K562 (cell line): ENCODE results near the gene DRC1. TPM values are rescaled to one million over a fixed set of nuclear protein-coding genes. Genes with fewer than 3 reads are reported as not detected.

ENCODE experiments used
- ATAC-seq: fragments of 200-7000 bp; cut with Tn5 transposase; 3 replicates; pipeline ENCODE4 v1.9.1; 2020; ENCODE audit warnings: moderate library complexity
- BruUV-seq: library from RNA; stranded (reverse); fragments of 400-500 nt; replicated peaks from 2 replicates; lab custom pipeline; 2021; lab: Mats Ljungman, UMichigan
- CTCF ChIA-PET: fragments of 300-600 bp; formaldehyde crosslinking; extraction: SDS; loops from one replicate; lab custom pipeline; 2021; ENCODE audit warnings: low intra/inter-chr PET ratio; lab: Yijun Ruan, JAX
- POLR2A ChIA-PET: fragments of 300-600, 350-650 bp; sonication (Branson Sonifier 250); formaldehyde crosslinking; extraction: SDS; loops from one replicate; lab custom pipeline; 2021; ENCODE audit warnings: antibody characterized with exemption, inconsistent platforms; lab: Yijun Ruan, JAX
- DNase-seq, 4 experiments: peaks; one replicate each; pipeline versions ENCODE4 v3.0.0 to v3.0.0-alpha.2; 2011 to 2018; ENCODE audit warnings: low spot score in 3 of 4, mixed read lengths in 3 of 4; ENCODE audit errors: extremely low read depth in 1 of 4
- FAIRE-seq: peaks from 2 replicates; lab custom pipeline; 2011; peaks lifted over from hg19 to GRCh38; lab: Jason Lieb, UNC
- H2AFZ ChIP-seq: 2 replicates; pipeline ENCODE4 v1.6.0; 2011; ENCODE audit warnings: low read depth, low read length, control low read depth, inconsistent platforms
- H3K27ac ChIP-seq: fragments of 200-600 bp; 3 replicates; pipeline ENCODE4 v1.8.0; 2011; ENCODE audit warnings: low read depth, mild to moderate bottlenecking, control low read depth, inconsistent platforms, low read length, moderate library complexity, mixed read lengths; ENCODE audit errors: extremely low read depth
- H3K27me3 ChIP-seq, 2 experiments: fragments of 300-600 bp in 1 of 2; 2 replicates in 1 of 2; 3 replicates in 1 of 2; pipeline versions ENCODE4 v1.6.0 to v1.8.0; 2011; ENCODE audit warnings: inconsistent platforms in 2 of 2, low read length in 2 of 2, mild to moderate bottlenecking in 1 of 2, mixed read lengths in 1 of 2, moderate library complexity in 1 of 2; ENCODE audit not compliant: control insufficient read depth in 2 of 2, insufficient read depth in 2 of 2
- H3K36me3 ChIP-seq: fragments of 300-600 bp; 3 replicates; pipeline ENCODE4 v1.8.0; 2011; ENCODE audit warnings: mild to moderate bottlenecking, low read length, inconsistent platforms; ENCODE audit not compliant: control insufficient read depth, insufficient read depth
- H3K4me1 ChIP-seq, 2 experiments: fragments of 200-600 bp in 1 of 2; replicated peaks in 1 of 2; 2 replicates in 1 of 2; 3 replicates in 1 of 2; pipeline versions ENCODE4 v1.5.1 to v1.8.0; 2011; ENCODE audit warnings: inconsistent platforms in 2 of 2, low read length in 2 of 2, mild to moderate bottlenecking in 1 of 2, mixed read lengths in 1 of 2, moderate library complexity in 1 of 2; ENCODE audit not compliant: control insufficient read depth in 2 of 2, insufficient read depth in 2 of 2
- H3K4me2 ChIP-seq: 2 replicates; pipeline ENCODE4 v1.6.1; 2011; ENCODE audit warnings: low read length, control low read depth, inconsistent platforms, mixed read lengths; ENCODE audit not compliant: insufficient read depth
- H3K4me3 ChIP-seq: fragments of 200-600 bp; sonication (generic), shearing (Covaris generic); 2 replicates; pipeline ENCODE4 v1.5.1; 2016; ENCODE audit warnings: control low read depth, inconsistent platforms
- H3K79me2 ChIP-seq: fragments of 200-600 bp; 3 replicates; pipeline ENCODE4 v1.8.0; 2011; ENCODE audit warnings: low read length, inconsistent platforms; ENCODE audit not compliant: control insufficient read depth, insufficient read depth
- H3K9ac ChIP-seq, 2 experiments: 2 replicates each; pipeline versions ENCODE4 v1.6.0 to v1.6.1; 2011; ENCODE audit warnings: low read depth in 2 of 2, low read length in 2 of 2, control low read depth in 1 of 2, inconsistent platforms in 1 of 2, mild to moderate bottlenecking in 1 of 2, mixed read lengths in 1 of 2; ENCODE audit not compliant: insufficient read depth in 1 of 2
- H3K9me1 ChIP-seq: one replicate; pipeline ENCODE4 v1.6.0; 2011; ENCODE audit warnings: inconsistent platforms, mild to moderate bottlenecking, low read length, moderate library complexity; ENCODE audit not compliant: control insufficient read depth, insufficient read depth
- H3K9me3 ChIP-seq: replicated peaks from 2 replicates; pipeline ENCODE4 v1.5.1; 2011; ENCODE audit warnings: low read depth, low read length, inconsistent platforms; ENCODE audit not compliant: control insufficient read depth, insufficient read depth
- H4K20me1 ChIP-seq: replicated peaks from 2 replicates; pipeline ENCODE4 v1.6.1; 2011; ENCODE audit warnings: low read length, inconsistent platforms, mixed read lengths; ENCODE audit not compliant: control insufficient read depth, insufficient read depth
- HDAC3 ChIP-seq: fragments of 450-650 bp; IDR thresholded peaks from 2 replicates; pipeline ENCODE4 v1.6.1; 2018; ENCODE audit warnings: borderline replicate concordance, mild to moderate bottlenecking, moderate library complexity; ENCODE audit not compliant: partially characterized antibody
- PHTF2 ChIP-seq: fragments of 250-450 bp; sonication (Bioruptor Pico); IDR thresholded peaks from 2 replicates; pipeline ENCODE4 v1.5.0; 2021; ENCODE audit warnings: mild to moderate bottlenecking
- ZNF444 ChIP-seq: fragments of 250-450 bp; sonication (Bioruptor Pico); IDR thresholded peaks from 2 replicates; pipeline ENCODE4 v1.4.0; 2020; ENCODE audit warnings: mild to moderate bottlenecking, moderate library complexity
- WGBS: fragments of 100-300 bp; shearing (Covaris generic); methylation state at CpG from one replicate; pipeline ENCODE4 v1.1.6; 2016; ENCODE audit warnings: low coverage, mixed read lengths; ENCODE audit not compliant: insufficient coverage; ENCODE audit errors: missing lambda C conversion rate; 5-methylcytosine and 5-hydroxymethylcytosine counted together
- in situ Hi-C: fragments of 300-500 bp; cut with MboI; formaldehyde crosslinking; loops from 4 replicates; pipeline ENCODE4 v1.15.0; 2018; ENCODE audit warnings: inconsistent platforms, mixed read lengths
- intact Hi-C: fragments of 100-400 bp; cut with micrococcal nuclease; formaldehyde crosslinking; loops from 2 replicates; pipeline ENCODE4 v1.14.2; 2022
- polyA plus RNA-seq, 8 experiments: library from polyadenylated mRNA; depleted of rRNA in 4 of 8; stranded (reverse) in 5 of 8; unstranded in 3 of 8; fragments of >200 nt; fragmentation: Nextera tagmentation in 2 of 8; fragmentation: Illumina TruSeq in 1 of 8; extraction: Ambion mirVana in 2 of 8; extraction: Trizol in 1 of 8; gene quantifications; 2 replicates each; pipeline versions ENCODE4 v1.2.1 to v1.2.3, GENCODE V29; 2011 to 2014; ENCODE audit warnings: inconsistent platforms in 1 of 8, missing spikeins in 1 of 8
- total RNA-seq, 7 experiments: library from RNA; depleted of rRNA in 6 of 7; stranded (reverse); fragments of >200 nt in 6 of 7; fragmentation: Illumina TruSeq in 2 of 7; extraction: Trizol in 2 of 7; gene quantifications; 2 replicates each; pipeline versions ENCODE4 v1.2.1 to v1.2.3, GENCODE V29; 2011 to 2021; ENCODE audit warnings: low replicate concordance in 1 of 7
- TF ChIP-seq, protein P1 (sequence below): conservative IDR thresholded peaks from 2 replicates; pipeline ENCODE4 v1.6.1; 2011; ENCODE audit warnings: low read depth, mild to moderate bottlenecking, low read length; ENCODE audit not compliant: control insufficient read depth

The DRC1 gene
- total and polyA plus RNA-seq, 9 of the 15 experiments (the other 6 are each of a cell fraction or from before 2014, with no cell fraction given) = 0.07 to 0.10 TPM; not detected in 7

DNA sequence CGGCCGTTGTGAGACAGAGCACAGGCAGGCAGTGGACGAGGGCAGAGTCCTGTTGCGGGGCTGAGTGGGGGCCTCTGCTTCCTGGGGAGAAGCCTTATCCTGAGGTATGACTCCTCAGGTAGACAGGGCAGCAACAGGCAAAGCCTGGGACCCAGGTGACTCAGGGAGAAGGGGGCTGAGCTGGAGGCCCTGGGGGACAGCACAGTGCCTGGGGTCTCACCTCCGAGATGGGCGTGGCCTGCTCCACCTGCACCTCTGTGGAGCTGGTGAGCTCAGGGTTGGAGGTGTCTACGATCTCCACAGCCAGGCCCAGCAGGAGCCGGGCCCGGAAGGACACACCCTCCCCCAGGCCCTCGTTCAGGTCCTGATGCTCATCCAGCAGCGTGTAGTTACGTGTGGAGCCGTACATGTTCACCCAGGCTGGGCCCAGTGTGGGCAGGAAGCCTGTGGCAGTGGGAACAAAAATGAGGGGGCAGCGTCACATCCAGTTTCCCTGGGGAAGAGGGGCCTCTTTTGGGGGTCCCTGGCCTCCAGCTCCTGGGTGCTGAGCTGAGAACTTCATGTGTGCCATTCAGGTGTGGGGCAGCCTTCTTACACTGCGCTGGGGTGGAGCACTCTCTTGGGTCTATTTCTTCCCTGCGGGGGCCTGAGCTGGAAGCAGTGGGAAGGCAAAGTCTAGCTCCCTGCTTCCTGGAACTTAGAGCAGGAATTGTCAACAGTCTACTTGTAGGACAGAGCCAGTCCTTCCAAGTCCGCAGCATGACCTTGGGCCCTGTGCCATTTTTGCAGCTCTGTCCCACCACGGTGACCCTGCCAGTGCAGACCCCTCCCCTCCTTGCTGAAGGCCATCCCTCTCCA is 79.1 kb downstream of the DRC1 start:
- in situ Hi-C loops = no loop called here
- H2AFZ ChIP-seq = no peak overlapping the region
- FAIRE-seq (no peak), ATAC-seq (no peak)
- no peak overlapping the region for H3K27ac ChIP-seq
- no peaks in the 10 kb centered on the region for H3K9me1 ChIP-seq
- TF ChIP-seq PHTF2 (CRISPR knock-in tag) (no peak), HDAC3 (no peak), ZNF444 (no peak)
- TF ChIP-seq, protein P1, sequence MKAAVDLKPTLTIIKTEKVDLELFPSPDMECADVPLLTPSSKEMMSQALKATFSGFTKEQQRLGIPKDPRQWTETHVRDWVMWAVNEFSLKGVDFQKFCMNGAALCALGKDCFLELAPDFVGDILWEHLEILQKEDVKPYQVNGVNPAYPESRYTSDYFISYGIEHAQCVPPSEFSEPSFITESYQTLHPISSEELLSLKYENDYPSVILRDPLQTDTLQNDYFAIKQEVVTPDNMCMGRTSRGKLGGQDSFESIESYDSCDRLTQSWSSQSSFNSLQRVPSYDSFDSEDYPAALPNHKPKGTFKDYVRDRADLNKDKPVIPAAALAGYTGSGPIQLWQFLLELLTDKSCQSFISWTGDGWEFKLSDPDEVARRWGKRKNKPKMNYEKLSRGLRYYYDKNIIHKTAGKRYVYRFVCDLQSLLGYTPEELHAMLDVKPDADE = no peak
- TF ChIP-seq, all 486 proteins: peak for 0
- WGBS = 20% methylated on average over 17 of the region's 18 CpGs
- no peak overlapping the region for H3K4me2 ChIP-seq
- intact Hi-C loops = no loop called here
- no peak overlapping the region for H3K4me3 ChIP-seq
- peaks cover 0 to 29% of the 10 kb centered on the region in 2 experiments; a peak in 2 of 5 replicates for H3K4me1 ChIP-seq
- no peaks in the 10 kb centered on the region; the same call in 1 of the 2 replicates for H3K9me3 ChIP-seq
- ChIA-PET CTCF (interaction anchor here (0.7 kb wide), 1 partner anchor 97 kb away, joined by 3 read pairs; no protein-coding TSS in a partner anchor), POLR2A (interaction anchor here (0.7 to 1.0 kb wide), 3 partner anchors 11 to 95 kb away, joined by 3 to 4 read pairs (median 3); no protein-coding TSS in a partner anchor)
- H3K27me3 ChIP-seq = peaks cover 1 to 24% of the 10 kb centered on the region in 2 experiments; a peak in 3 of 5 replicates
- DNase-seq = no peak
- no peaks in the 10 kb centered on the region for H3K36me3 ChIP-seq
- no peaks in the 10 kb centered on the region for H3K79me2 ChIP-seq
- peak overlapping the region in 1 of 2 experiments; percentile 32; a peak in 2 of 4 replicates for H3K9ac ChIP-seq
- BruUV-seq = no TSS peak
- peaks cover 5% of the 10 kb centered on the region; the same call in 1 of the 2 replicates for H4K20me1 ChIP-seq
